GM19397 (cell line): Measurements from ENCODE around the gene COPS9.
A peak's percentile ranks its signal among the peaks of the same experiment; 100 is the strongest.

Source experiments
- ATAC-seq: cut with Tn5 transposase; IDR thresholded peaks from one replicate; pipeline ENCODE4 v1.9.1; 2021; ENCODE audit warnings: mild to moderate bottlenecking, moderate library complexity; ENCODE audit not compliant: unreplicated experiment

COPS9 gene

DNA sequence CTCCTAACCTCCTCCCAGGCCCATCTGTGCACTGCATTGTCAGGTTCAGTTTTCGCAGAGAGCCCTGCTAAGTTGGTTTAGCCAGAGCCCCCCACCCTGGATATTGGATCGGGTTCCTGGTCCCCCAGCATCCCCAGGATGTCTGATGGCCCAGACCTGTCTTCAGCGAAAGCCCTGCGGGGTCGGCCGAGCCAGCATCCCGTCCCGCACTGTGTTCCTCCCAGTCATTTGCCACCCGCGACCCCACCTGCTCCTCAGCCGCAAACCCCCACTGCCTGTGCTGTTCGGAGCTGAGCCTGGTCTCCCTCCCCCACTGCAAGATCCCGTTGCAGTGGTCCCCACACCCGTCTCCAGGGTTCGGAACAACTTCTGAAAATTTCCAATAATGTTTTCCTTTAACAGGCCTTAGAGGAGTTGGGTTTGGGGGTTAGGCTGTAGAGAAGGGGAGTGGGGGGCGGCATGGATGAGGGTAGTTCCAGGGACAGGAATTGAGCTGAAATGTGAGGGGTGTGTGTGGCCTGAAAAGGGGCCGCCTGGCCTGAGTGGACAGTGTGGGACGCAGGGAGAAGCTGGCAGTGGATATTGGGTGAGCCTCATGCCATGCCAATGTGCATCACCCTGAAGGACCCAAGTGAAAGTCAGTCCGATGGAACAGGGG is 1.6 kb upstream of the COPS9 start:
- ATAC-seq, result no peak

DNA sequence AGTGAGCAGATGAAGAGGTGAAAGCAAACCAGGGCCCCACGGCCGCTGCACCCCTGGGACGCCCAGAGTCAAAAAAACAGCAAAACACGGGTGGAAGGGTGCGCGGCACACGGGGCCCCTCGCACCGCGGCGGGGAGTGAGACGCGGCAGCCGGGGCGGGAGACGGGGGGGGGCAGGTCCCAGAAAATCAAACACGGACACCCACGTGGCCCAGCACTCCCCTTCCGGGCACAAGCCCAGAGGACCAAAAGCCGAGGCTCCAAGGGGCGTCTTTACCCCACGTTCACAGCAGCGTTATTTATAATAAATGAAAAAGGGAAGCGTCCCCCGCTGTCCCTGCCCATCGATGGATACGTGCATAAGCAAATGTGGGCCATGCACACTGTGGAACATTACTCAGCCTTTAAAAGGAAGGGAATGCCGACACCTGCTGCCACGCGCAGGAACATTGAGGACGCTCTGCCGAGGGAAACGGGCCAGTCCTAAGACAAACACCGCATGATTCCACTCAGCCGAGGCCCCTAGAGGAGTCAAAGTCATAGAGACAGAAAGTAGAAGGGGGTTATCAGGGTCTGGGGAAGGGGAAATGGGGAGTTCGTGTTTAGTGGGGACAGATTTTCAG is 677 bp upstream of the COPS9 start:
- peak; percentile 12 for ATAC-seq

DNA sequence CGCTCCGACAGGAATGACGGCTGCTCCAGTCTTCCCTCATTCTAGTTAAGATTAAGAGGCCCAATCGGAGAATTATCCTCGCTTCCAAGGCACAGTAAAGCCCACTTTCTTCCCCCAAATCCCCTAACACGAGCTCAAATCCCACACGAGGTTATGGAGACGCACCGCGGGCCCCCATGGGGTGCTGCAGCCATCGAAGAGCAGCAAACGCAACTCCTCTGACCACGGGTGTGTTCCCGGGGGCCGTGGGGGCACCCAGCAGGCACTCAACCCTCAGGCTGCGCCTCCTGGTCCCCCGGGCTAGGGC is 446 bp downstream of the COPS9 start:
- peak; percentile 11 for ATAC-seq

DNA sequence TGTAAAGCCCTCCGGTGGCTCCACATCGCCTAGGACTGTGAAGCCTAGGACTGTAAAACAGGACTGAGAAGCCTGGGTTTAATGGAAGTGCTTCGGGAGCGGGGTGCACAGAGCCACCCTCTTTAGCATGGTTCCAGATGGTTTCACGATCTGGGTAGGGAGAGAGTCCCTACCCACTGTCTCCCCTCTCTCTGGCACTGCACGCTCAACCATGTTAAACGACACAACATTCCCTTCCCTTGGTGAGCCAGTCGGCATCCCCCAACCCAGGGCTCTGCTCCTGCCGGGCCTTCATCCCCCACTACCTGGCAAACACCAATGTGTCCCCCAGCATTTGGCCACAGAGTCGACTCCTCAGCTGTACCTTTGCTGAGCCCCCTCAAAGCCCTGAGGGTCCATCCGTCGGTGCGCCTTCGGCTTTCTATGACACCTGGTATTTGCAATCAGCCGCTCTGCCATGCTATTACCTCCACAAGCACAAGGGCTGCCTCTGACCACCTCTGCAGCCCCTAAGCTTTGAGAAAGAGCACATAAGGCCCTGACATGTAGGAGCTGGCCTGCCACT is 1.1 kb downstream of the COPS9 start:
- no peak for ATAC-seq

DNA sequence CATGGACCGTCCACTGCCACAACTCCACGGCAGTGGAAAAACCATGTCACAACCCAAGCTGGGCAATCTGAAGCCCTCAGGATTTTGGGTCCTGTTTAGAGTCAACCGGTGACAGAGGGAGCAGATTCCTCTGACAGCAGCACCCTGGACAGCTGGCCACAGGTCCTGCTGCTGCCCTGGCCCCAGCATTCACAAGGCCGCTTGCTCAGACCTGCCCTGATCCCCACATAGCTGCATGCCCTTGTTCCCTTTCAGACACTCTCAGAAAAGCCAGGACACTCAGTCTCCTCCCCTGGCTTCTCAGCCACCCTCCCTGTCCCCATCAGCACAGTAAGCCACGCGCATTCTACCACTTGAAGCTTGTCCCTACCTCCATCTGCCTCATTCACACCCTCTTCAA is 1.6 kb downstream of the COPS9 start:
- ATAC-seq, result no peak

DNA sequence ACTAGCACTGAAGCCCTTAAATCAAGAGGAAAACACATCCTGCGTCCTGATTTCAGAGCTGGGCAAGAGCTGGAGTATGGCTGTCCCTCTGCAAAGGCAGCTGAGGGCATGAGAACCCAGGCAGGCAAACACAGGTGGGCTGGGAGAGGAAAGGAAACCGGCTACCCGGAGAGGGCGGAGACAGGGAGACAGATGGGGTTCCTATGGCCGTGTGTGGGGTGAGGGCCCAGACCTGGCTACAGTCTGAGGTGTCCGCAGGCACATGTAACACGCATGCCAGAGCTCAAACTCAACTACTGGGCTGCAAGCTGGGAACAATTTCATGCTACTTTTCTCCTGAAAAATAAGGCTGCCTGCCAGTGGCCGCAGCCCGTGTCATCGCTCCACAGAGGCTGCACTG is 2.7 kb downstream of the COPS9 start:
- no peak for ATAC-seq

DNA sequence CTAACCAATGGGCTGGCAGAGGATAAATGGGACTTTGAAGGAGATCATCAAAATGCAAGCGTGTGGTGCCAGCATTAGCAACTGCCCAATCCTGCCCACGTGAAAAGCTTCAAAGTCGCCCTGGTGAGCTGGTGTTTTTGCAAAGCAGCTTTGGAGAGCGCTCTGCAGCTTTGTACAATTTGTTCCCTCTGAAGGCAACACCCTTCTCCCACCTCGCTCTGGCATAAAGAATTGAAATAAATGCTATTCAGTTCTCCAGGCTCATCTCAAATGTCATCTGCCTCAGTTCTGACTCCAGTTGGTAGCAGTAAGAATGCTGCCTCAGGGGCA is 3.5 kb downstream of the COPS9 start:
- ATAC-seq, result no peak

DNA sequence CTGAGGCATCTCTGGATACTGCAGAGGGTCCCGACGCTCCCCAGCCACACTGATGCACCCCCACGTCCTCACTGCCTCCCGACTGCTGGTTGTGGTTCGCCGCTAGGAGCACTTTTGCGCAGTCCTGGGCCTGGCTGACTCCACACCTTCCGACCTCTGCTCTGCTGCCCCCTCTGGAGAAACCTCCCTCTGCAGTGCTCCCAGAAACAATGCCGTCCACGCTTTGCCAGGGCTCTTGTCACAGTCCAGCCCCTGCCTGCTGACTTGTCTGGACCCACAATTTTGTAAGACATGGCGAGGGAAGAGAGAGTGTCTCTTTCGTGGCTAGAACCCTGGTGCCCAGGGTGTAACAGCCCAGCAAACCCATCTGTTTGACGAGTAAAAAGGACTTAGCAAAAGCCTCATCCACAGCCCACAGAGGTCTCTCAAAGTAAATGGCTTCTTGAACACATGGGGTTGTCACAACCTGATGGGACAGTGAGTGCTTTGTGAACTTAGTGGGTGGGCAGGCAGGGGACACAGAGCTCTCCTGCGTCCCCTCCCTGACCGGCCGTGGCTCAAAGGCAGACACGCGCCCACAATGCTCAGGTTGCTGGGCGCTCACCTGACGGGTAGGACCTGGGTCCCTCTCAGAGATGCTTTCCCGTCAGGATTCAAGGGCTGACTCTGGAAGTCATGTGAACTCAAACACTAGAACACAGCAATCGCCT is 4.0 kb downstream of the COPS9 start:
- no peak for ATAC-seq

DNA sequence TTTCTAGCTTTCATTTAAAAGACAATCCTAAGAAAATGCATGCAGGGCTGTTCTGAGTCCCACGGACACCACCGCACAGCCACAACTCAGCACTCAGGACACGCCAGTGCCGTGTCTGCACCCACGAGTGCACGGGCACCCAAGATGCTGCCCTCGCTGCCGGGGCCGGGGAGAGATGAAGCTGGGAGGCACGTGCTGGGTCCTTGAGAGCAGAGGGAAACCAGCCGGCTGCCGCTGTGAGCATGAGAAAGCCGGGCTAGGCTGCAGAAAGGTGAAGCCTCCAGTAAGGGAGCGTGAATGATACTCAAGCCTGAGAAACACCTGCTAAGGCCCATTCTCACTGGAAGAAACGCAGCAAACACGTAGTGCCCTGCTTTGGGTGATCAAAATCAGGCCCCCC is 4.8 kb downstream of the COPS9 start:
- no peak for ATAC-seq

DNA sequence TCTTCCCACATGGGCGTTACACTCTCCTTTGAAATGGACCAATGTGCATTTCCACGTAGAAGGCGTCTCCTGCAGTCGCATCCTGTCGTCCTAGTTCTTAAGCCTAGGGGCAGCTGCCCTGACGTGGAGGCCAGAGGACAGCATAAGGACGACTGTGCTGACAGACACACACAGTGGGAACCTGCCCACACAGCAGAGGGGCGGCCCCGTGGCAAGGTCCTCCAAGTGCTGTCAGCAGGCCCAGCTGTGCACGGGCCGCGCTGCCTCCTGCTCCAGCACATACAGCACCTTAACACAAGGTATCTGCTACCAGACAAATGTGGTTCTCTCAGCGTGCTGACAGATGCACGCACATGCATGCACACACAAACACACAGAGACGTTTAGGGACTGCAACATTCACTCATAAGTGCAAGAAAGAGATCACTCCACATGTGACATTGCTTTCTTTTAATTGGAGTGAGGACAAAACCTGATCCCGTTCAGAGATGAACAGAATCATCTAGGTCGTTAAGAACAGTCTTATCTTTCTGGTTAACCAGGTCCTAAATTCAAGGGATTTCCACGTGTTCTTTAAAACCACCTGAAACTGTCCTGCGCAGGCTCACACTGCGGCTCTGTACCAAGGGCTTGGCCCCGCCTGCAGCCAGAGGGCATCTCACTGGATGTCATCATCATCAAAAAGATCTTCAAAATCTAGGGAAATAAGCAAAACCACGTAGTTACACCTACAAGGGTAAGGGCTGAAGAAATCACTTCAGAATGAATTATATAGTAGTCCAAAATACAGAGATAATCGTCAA is 5.5 kb downstream of the COPS9 start:
- ATAC-seq, result no peak

DNA sequence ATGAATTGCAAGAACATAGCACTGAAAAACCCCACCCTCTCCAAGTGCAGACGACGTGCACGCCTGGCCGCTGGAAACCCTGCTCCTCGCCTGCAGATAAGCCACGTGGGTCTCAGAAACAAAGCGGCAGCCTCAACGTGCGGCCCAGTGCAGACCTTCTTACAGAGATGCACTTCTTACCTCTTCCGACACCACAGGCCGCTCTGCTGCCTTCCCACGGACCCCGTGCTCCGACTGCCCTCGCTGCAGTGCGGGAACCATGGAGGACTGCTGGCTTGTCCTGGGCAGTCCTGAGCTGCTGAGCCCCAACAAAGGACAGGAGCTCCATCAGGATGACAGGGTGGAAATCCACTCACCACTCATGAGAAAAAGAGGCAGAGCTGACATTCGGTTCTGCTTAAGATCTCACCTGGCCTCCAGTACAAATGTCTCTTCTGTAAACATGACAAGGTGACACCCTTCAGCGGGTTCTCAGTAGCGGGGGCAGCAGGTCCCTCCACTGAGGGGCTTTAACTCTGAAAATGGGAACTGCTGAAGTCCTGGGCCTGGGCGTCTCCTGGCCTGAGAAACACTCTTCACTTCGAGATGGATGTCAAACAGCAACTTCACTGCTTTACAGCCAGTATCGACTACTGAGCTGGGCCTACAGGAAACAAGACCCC is 6.2 kb downstream of the COPS9 start:
- no peak for ATAC-seq

DNA sequence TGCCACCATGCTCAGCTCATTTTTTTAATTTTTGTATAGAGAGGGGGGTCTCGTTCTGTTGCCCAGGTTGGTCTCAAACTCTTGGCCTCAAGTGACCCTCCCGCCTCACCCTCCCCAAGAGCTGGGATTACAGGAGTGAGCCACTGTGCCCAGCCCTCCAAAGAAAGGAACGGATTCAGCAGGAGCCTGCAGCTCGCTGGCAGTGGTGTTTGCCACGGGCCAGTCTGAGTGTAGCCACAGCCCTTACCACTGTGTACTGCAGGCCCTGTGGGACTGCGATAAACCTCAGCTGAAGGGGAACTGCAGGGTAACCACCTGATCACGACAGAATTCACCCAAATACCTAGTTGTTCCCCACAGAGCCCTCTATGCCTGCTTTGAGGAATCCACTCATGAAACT is 6.8 kb downstream of the COPS9 start:
- no peak for ATAC-seq

DNA sequence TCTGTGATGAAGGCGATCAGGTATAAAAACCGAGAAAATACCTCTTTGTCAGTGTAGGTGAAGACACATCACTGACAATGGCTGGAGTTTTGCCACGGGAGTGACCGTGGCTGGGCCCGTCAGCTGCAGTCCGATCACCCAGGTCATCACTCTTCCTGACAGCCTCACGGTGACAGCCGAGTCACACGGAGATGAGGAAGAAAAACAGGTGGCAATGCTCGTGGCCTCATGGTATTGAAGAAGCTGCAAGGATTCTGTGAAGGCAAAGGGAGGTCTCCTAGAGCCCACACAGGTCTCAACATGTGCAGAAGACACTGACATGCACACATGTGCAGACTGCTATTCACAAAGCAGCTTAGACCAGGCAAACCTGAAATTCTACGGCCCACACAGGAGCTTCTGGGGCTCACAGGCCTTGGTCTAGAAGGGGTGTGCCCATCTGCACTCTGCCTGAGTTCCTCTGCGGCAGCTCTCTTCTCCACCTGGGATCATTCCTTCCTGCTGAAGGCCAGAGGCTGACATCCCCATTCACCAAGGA is 7.4 kb downstream of the COPS9 start:
- no peak for ATAC-seq

DNA sequence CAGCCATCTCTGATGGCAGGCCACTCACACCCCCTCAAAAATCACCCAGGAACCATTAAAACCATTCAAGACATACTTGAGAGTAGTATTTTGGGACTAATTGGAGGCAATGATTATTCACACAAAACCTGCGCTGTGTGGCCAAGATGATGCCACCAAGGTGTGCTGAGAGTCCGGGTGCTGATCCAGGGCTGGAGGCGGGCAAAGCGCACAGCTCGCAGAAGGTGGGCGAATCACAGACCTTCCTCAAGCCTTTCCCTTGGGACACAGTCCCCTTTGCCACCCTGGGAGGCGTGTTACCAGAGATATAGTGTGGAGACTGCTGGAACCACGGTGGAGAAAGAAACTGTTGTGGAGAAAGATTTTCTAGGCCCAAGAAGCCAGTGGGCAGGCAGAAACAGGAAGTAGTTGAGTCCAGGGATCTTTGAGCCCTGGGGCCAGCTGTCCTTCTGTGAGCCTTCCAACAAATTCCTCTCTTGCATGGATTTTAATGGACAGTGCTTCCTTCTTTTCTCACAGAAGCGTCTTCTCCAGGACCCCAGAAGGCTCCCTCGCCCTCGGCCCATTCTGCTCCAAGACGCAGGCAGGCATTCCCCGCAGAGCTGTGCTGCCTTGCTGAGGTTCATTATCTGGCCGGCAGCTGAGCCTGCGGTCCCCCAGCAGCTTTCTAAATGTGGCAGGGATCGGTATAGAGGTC is 8.0 kb downstream of the COPS9 start:
- ATAC-seq, result no peak

DNA sequence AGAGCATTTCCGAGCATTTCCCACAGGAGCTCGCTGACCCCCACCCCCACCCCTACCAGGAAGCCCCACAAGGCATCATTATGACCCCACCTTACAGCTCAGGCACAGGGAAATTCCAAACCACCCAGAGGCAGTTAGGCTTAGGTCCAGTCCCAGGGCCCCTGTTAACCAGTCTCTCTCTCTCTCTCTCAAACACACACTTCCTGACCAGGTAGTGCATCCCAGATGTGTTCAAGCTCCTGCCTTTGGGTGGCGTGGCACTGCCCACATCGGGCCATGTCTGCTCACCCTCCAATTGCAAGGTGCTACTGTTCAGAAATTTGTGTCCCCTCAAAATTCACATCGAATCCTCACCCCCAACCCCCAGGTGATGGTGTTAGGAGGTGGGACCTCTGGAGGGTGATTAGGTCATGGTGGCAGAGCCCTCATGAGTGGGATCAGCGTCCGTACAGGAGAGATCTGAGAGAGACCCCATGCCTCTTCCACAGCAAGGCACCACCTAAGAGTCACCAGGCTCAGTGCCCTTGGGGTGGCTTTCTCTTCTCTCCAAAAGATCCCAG is 8.8 kb downstream of the COPS9 start:
- no peak for ATAC-seq

DNA sequence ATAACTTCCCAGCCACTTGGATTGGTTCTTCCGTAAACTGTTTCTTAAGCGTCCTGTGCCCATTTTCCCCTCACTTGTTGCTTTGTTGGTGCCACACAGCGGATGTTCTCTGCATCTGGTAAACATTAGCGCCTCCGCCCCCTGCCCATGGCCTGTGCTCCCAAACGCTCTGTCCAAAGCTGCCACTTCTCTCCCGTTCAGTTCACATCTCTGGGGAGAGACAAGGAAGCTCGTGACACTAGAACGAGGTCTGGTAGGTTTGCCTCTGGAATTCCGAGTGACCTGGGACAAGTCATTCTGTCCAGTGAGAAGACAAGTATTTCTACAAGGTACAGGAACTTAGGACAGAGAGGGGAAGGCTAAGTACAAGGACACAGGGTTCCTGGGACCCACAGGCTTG is 9.4 kb downstream of the COPS9 start:
- no peak for ATAC-seq

DNA sequence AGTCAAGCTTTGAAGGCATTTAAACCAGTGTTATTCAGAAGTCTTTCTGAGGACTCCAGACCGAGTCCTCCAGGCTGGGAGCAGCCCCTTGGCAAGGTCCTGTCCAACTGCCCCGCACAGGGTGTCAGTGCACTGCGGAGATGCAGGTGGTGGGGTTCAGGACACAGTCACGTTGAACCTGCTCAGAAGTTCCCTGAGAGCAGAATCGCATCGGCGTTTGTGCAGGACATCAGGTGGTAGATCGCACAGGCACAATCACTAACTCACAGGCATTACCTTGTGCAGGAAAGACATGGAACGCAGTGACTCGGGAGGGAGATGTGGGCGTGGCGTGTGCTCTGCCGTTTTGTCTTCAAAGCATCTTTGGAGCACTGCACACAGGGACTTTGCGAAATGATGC is 10.4 kb downstream of the COPS9 start:
- ATAC-seq, result no peak

DNA sequence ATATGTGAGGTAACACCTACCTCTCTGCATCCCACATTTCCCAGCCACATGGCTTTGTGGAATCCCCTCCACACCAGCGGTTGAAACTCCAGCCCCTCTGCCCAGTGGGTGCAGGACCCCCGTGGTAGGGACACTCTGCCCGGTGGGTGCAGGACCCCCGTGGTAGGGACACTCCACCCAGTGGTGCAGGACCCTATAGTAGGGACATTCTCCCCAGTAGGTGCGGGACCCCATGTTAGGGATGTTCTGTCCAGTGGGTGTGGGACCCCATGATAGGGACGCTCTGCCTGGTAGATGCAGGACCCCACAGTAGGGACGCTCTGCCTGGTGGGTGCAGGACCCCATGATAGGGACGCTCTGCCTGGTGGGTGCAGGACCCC is 11.5 kb downstream of the COPS9 start:
- no peak for ATAC-seq

DNA sequence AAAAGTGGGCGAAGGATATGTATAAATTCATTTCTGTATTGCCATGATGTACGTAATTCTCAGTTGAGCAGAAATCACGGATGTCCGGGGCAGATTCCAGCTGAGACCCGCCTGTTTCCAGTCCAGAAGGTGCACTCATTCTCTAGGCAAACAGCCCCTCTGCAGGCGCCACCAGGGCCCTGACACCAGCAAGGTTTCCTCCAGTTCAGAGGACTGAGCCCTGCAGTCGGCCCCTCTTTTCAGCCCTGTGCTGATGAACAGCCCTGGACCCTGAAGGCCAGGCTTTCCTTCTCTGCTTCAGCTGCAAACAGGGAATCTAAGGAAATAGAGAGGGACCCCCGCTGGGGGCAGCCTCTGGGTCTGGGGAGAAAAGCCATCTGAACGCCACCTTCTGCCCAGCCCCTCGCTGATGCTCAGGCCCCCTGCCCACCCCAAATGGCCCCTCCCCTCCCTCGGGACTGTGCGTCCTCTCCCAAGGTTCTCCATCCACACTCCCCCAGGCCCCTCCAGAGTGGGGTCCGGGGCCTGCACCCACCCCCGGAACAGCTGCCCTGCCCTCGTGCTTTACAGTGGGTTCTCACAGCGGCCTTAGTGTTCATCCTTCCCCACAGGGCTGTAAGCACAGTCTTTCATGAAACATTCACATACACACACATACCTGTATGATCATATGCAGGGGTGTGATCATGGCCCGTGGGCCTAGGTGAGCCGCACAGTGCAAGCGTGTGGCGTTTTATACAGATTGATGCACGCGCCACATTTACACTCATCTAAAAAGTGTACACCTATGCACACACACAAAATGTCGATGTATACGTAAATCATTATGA is 12.1 kb downstream of the COPS9 start:
- no peak for ATAC-seq
